B cell (primary cell): ENCODE data around the gene CCN5. TPM values are rescaled to one million over a fixed set of nuclear protein-coding genes. Genes with fewer than 3 reads are reported as not detected.

ENCODE experiments used
- ATAC-seq: fragments of 200-7000 bp; cut with Tn5 transposase; one replicate; pipeline ENCODE4 v1.10.0; 2021; ENCODE audit warnings: low read depth, mild to moderate bottlenecking, moderate number of reproducible peaks, moderate library complexity
- CTCF ChIA-PET: fragments of 350-600 bp; sonication (Branson Sonifier 250); formaldehyde crosslinking; loops from one replicate; lab custom pipeline; 2021; ENCODE audit warnings: antibody characterized with exemption, inconsistent platforms; lab: Charles Lee
- POLR2A ChIA-PET: fragments of 350-600 bp; sonication (Branson Sonifier 250); formaldehyde crosslinking; loops from one replicate; lab custom pipeline; 2021; ENCODE audit warnings: antibody characterized with exemption; lab: Charles Lee
- DNase-seq: peaks from one replicate; pipeline ENCODE4 v3.0.0; 2013
- H2AFZ ChIP-seq: 2 replicates; pipeline ENCODE4 v1.6.1; 2012; ENCODE audit warnings: mild to moderate bottlenecking, low read depth, low read length; ENCODE audit not compliant: insufficient read depth, poor library complexity, severe bottlenecking
- H3K27ac ChIP-seq, 2 donors: 1 replicate in 1 of 2; 2 replicates in 1 of 2; pipeline ENCODE4 v1.5.1; 2012 to 2013; ENCODE audit warnings: low read length in 2 of 2, mild to moderate bottlenecking in 2 of 2, moderate library complexity in 1 of 2
- H3K27me3 ChIP-seq, 4 experiments: fragments of 200-600 bp in 1 of 4; sonication (generic) in 1 of 4; replicated peaks in 1 of 4; 1 replicate in 2 of 4; 2 replicates in 2 of 4; pipeline versions ENCODE4 v1.6.1 to v1.7.0; 2013 to 2016; ENCODE audit warnings: low read length in 3 of 4, mild to moderate bottlenecking in 2 of 4, mixed read lengths in 1 of 4, moderate library complexity in 1 of 4; ENCODE audit not compliant: insufficient read depth in 4 of 4, control insufficient read depth in 3 of 4; ENCODE audit errors: control extremely low read depth in 1 of 4
- H3K36me3 ChIP-seq, 2 experiments: replicated peaks in 1 of 2; 1 replicate in 1 of 2; 2 replicates in 1 of 2; pipeline versions ENCODE4 v1.6.1 to v1.7.1; 2013; ENCODE audit warnings: low read length in 1 of 2; ENCODE audit not compliant: insufficient read depth in 2 of 2, control insufficient read depth in 1 of 2; ENCODE audit errors: control extremely low read depth in 1 of 2, extremely low read depth in 1 of 2
- H3K4me1 ChIP-seq, 2 donors: fragments of 200-600 bp in 1 of 2; sonication (generic) in 1 of 2; 1 replicate in 1 of 2; 2 replicates in 1 of 2; pipeline versions ENCODE4 v1.5.1 to v1.6.1; 2013 to 2017; ENCODE audit warnings: low read length in 2 of 2; ENCODE audit not compliant: control insufficient read depth in 2 of 2, insufficient read depth in 2 of 2
- H3K4me2 ChIP-seq: replicated peaks from 2 replicates; pipeline ENCODE3; 2012; ENCODE audit warnings: mild to moderate bottlenecking, low read depth, low read length; ENCODE audit not compliant: poor library complexity, severe bottlenecking
- H3K4me3 ChIP-seq, 5 experiments: fragments of 200-600 bp in 1 of 5; sonication (generic) in 1 of 5; 1 replicate in 3 of 5; 2 replicates in 2 of 5; pipeline versions ENCODE4 v1.5.1 to v1.7.0; 2011 to 2016; ENCODE audit warnings: low read length in 4 of 5, mild to moderate bottlenecking in 4 of 5, low read depth in 2 of 5, control low read depth in 1 of 5, moderate library complexity in 1 of 5; ENCODE audit not compliant: insufficient read depth in 1 of 5; ENCODE audit errors: control extremely low read depth in 1 of 5, extremely low read depth in 1 of 5
- H3K79me2 ChIP-seq: fragments of 200-600 bp; sonication (generic); one replicate; pipeline ENCODE4 v1.6.0; 2016; ENCODE audit warnings: low read length; ENCODE audit not compliant: control insufficient read depth, insufficient read depth
- H3K9ac ChIP-seq: fragments of 200-600 bp; sonication (generic); 2 replicates; pipeline ENCODE4 v1.6.1; 2017; ENCODE audit warnings: mild to moderate bottlenecking, low read length, moderate library complexity
- H3K9me3 ChIP-seq, 3 donors: one replicate each; pipeline versions ENCODE4 v1.6.1 to v1.7.1; 2013; ENCODE audit warnings: low read length in 2 of 3; ENCODE audit not compliant: control insufficient read depth in 2 of 3, insufficient read depth in 1 of 3; ENCODE audit errors: control extremely low read depth in 1 of 3
- H4K20me1 ChIP-seq: 2 replicates; pipeline ENCODE4 v1.6.0; 2012; ENCODE audit warnings: mild to moderate bottlenecking, low read length; ENCODE audit not compliant: insufficient read depth, control insufficient read depth, poor library complexity, severe bottlenecking
- H3K27ac Mint-ChIP-seq: one replicate; pipeline ENCODE4 v1.8.0; 2021; ENCODE audit warnings: mixed read lengths
- H3K27me3 Mint-ChIP-seq: one replicate; pipeline ENCODE4 v1.8.0; 2021; ENCODE audit warnings: mixed read lengths
- H3K4me1 Mint-ChIP-seq: one replicate; pipeline ENCODE4 v1.8.0; 2021; ENCODE audit warnings: mixed read lengths
- H3K4me3 Mint-ChIP-seq: one replicate; pipeline ENCODE4 v1.8.0; 2021; ENCODE audit warnings: mixed read lengths
- H3K9me3 Mint-ChIP-seq: one replicate; pipeline ENCODE4 v1.8.0; 2022; ENCODE audit warnings: mixed read lengths; ENCODE audit not compliant: insufficient read depth
- CTCF ChIP-seq: fragments of 200-600 bp; IDR thresholded peaks from one replicate; pipeline ENCODE4 v1.8.0; 2022; ENCODE audit warnings: antibody characterized with exemption, mild to moderate bottlenecking
- EZH2 ChIP-seq: IDR thresholded peaks from 2 replicates; pipeline ENCODE4 v1.6.1; 2012; ENCODE audit warnings: borderline replicate concordance, low read depth, mild to moderate bottlenecking, moderate library complexity, low read length; ENCODE audit not compliant: insufficient read depth, poor library complexity, severe bottlenecking
- WGBS: methylation state at CpG from one replicate; pipeline ENCODE4 v1.1.5; 2013; ENCODE audit warnings: missing lambda C conversion rate; ENCODE audit not compliant: insufficient coverage; 5-methylcytosine and 5-hydroxymethylcytosine counted together
- intact Hi-C: fragments of 100-400 bp; cut with micrococcal nuclease; formaldehyde crosslinking; loops from one replicate; pipeline ENCODE4 v1.10.0; 2022
- polyA plus RNA-seq: library from polyadenylated mRNA; depleted of rRNA; stranded (reverse); fragments of >200 nt; gene quantifications from 2 replicates; pipeline ENCODE4 v1.2.3, GENCODE V29; 2012
- total RNA-seq, 2 donors: library from RNA; stranded (reverse); fragments of 120-200 nt in 1 of 2; gene quantifications; 1 replicate in 1 of 2; 2 replicates in 1 of 2; pipeline versions ENCODE4 v1.2.3 to v1.2.4, GENCODE V29; 2013 to 2022

CCN5 gene
- total and polyA plus RNA-seq, 2 donors (not counting 1 experiment from before 2014, with no cell fraction given) = not detected

- H3K4me2 ChIP-seq = no peak overlapping the region
- ChIA-PET POLR2A (no interaction called here), CTCF (interaction anchor here (2.0 kb wide), 1 partner anchor 11 kb away, joined by 4 read pairs; no protein-coding TSS in a partner anchor)
- H3K79me2 ChIP-seq = no peaks in the 10 kb centered on the region
- H2AFZ ChIP-seq = no peak overlapping the region
- 43% methylated on average over 2 of the region's 7 CpGs for WGBS
- no peak overlapping the region for H3K4me3 ChIP-seq
- intact Hi-C loops = no loop called here
- peaks cover 32% of the 10 kb centered on the region for H3K4me1 Mint-ChIP-seq
- H3K27ac ChIP-seq = no peak overlapping the region
- H3K36me3 ChIP-seq = no peaks in the 10 kb centered on the region
- H3K9me3 Mint-ChIP-seq = no peaks in the 10 kb centered on the region
- H3K27me3 Mint-ChIP-seq = peaks cover 22% of the 10 kb centered on the region
- H3K4me1 ChIP-seq = peaks cover 7 to 9% of the 10 kb centered on the region in 2 donors
- H3K9ac ChIP-seq = no peak overlapping the region
- DNase-seq (no peak), ATAC-seq (no peak)
- TF ChIP-seq CTCF (no peak), EZH2 (no peak)
- no peaks in the 10 kb centered on the region for H4K20me1 ChIP-seq
- peaks cover 0 to 3% (median 0%) of the 10 kb centered on the region in 3 donors for H3K9me3 ChIP-seq
- no peak overlapping the region for H3K4me3 Mint-ChIP-seq
- no peak overlapping the region for H3K27ac Mint-ChIP-seq
- peaks cover 0 to 33% (median 14%) of the 10 kb centered on the region in 4 experiments for H3K27me3 ChIP-seq
These were observed 28.0 kb downstream of the CCN5 start for GRCh38 chr20:44743080-44743701.

GRCh38 chr20:44743916-44744655, 28.9 kb downstream of the CCN5 start:
- intact Hi-C loops = no loop called here
- peaks cover 27% of the 10 kb centered on the region for H3K4me1 Mint-ChIP-seq
- CTCF ChIA-PET = interaction anchor here (2.0 kb wide), 1 partner anchor 12 kb away, joined by 4 read pairs; no protein-coding TSS in a partner anchor
- ATAC-seq (no peak), DNase-seq (no peak)
- no peaks in the 10 kb centered on the region for H4K20me1 ChIP-seq
- H3K27ac ChIP-seq = no peak overlapping the region
- H3K4me2 ChIP-seq = no peak overlapping the region
- no peak overlapping the region for H3K9ac ChIP-seq
- no peak overlapping the region for H2AFZ ChIP-seq
- no peak overlapping the region for H3K27ac Mint-ChIP-seq
- TF ChIP-seq CTCF = no peak
- TF ChIP-seq EZH2 = no peak
- no peak overlapping the region for H3K4me3 Mint-ChIP-seq
- WGBS = 96% methylated on average over 11 of the region's 12 CpGs
- no peak overlapping the region for H3K4me3 ChIP-seq
- POLR2A ChIA-PET = no interaction called here
- peaks cover 24% of the 10 kb centered on the region for H3K27me3 Mint-ChIP-seq
- H3K9me3 Mint-ChIP-seq = no peaks in the 10 kb centered on the region
- H3K36me3 ChIP-seq = no peaks in the 10 kb centered on the region
- H3K27me3 ChIP-seq = peaks cover 0 to 34% (median 17%) of the 10 kb centered on the region in 4 experiments
- H3K79me2 ChIP-seq = no peaks in the 10 kb centered on the region
- H3K9me3 ChIP-seq = peaks cover 0 to 3% (median 0%) of the 10 kb centered on the region in 3 donors
- H3K4me1 ChIP-seq = peaks cover 7 to 9% of the 10 kb centered on the region in 2 donors
